HepG2 (cell line): ENCODE measurements around the gene PLVAP. TPM values are rescaled to one million over a fixed set of nuclear protein-coding genes. Genes with fewer than 3 reads are reported as not detected.
A peak's percentile ranks its signal among the peaks of the same experiment; 100 is the strongest.

Experiments used
- EED ChIP-seq: sonication (generic); formaldehyde crosslinking; IDR thresholded peaks from 2 replicates; pipeline ENCODE4 v1.5.0; 2020; ENCODE audit warnings: mild to moderate bottlenecking, missing genetic modification reagents
- FLYWCH1 ChIP-seq: sonication (generic); formaldehyde crosslinking; IDR thresholded peaks from 2 replicates; pipeline ENCODE4 v1.8.1; 2023; ENCODE audit warnings: mild to moderate bottlenecking, missing genetic modification reagents
- IRF9 ChIP-seq: sonication (generic); formaldehyde crosslinking; IDR thresholded peaks from 2 replicates; pipeline ENCODE4 v1.8.0; 2022; ENCODE audit warnings: missing genetic modification reagents, mild to moderate bottlenecking, borderline replicate concordance
- ISX ChIP-seq: sonication (generic); formaldehyde crosslinking; conservative IDR thresholded peaks from 2 replicates; pipeline ENCODE4 v1.5.0; 2020; ENCODE audit warnings: missing genetic modification reagents
- MXI1 ChIP-seq: IDR thresholded peaks from 3 replicates; pipeline ENCODE4 v1.6.1; 2012; ENCODE audit warnings: low read depth, low read length, inconsistent platforms, borderline replicate concordance
- PATZ1 ChIP-seq: sonication (generic); formaldehyde crosslinking; IDR thresholded peaks from 2 replicates; pipeline ENCODE4 v1.4.0; 2020; ENCODE audit warnings: missing genetic modification reagents
- RNF2 ChIP-seq: fragments of 450-650 bp; conservative IDR thresholded peaks from 2 replicates; pipeline ENCODE4 v1.6.1; 2016; ENCODE audit warnings: low read depth
- ZBTB49 ChIP-seq: sonication (generic); formaldehyde crosslinking; IDR thresholded peaks from 2 replicates; pipeline ENCODE4 v1.4.0; 2020; ENCODE audit warnings: missing genetic modification reagents, borderline replicate concordance
- ZEB1 ChIP-seq: IDR thresholded peaks from 2 replicates; pipeline ENCODE4 v1.6.1; 2012; ENCODE audit warnings: mild to moderate bottlenecking, low read depth, inconsistent platforms; ENCODE audit not compliant: insufficient replicate concordance
- ZFP37 ChIP-seq: sonication (generic); formaldehyde crosslinking; IDR thresholded peaks from 2 replicates; pipeline ENCODE4 v1.4.0; 2020; ENCODE audit warnings: missing genetic modification reagents, borderline replicate concordance
- ZFYVE20 ChIP-seq: sonication (generic); formaldehyde crosslinking; IDR thresholded peaks from 2 replicates; pipeline ENCODE4 v1.8.0; 2023; ENCODE audit warnings: low read depth, mild to moderate bottlenecking, moderate library complexity, missing genetic modification reagents, borderline replicate concordance
- ZMYM4 ChIP-seq: sonication (generic); formaldehyde crosslinking; IDR thresholded peaks from 2 replicates; pipeline ENCODE4 v1.8.1; 2023; ENCODE audit warnings: mild to moderate bottlenecking, missing genetic modification reagents
- ZNF296 ChIP-seq: sonication (generic); formaldehyde crosslinking; conservative IDR thresholded peaks from 2 replicates; pipeline ENCODE4 v1.5.0; 2020; ENCODE audit warnings: mild to moderate bottlenecking, missing genetic modification reagents
- ZNF318 ChIP-seq: sonication (generic); formaldehyde crosslinking; IDR thresholded peaks from 2 replicates; pipeline ENCODE4 v1.4.0; 2020; ENCODE audit warnings: mild to moderate bottlenecking, missing genetic modification reagents
- polyA plus RNA-seq, 8 experiments: library from polyadenylated mRNA; depleted of rRNA in 3 of 8; stranded (reverse) in 7 of 8; unstranded in 1 of 8; fragments of >200 nt; fragmentation: Illumina TruSeq in 4 of 8; extraction: Trizol in 4 of 8; gene quantifications; 2 replicates each; pipeline versions ENCODE4 v1.2.1 to v1.2.3, GENCODE V29; 2011 to 2016; ENCODE audit warnings: low read depth in 4 of 8, missing spikeins in 1 of 8, mixed read lengths in 1 of 8; ENCODE audit not compliant: insufficient read depth in 1 of 8
- total RNA-seq, 5 experiments: library from RNA; depleted of rRNA; stranded (reverse); fragments of >200 nt; fragmentation: Illumina TruSeq; extraction: Trizol; gene quantifications; 2 replicates each; pipeline ENCODE4 v1.2.3, GENCODE V29; 2016; ENCODE audit warnings: low read depth in 1 of 5

Gene PLVAP
- total and polyA plus RNA-seq, 2 of the 13 experiments (the other 11 are each of a cell fraction or from before 2014, with no cell fraction given), result 0.26 TPM; not detected in 1

- no peak; the same call in 1 of the 2 replicates for TF ChIP-seq ZNF318 (CRISPR knock-in tag)
- 0 out of 2 replicates have a peak, but pooled peaks have one; percentile 12 for TF ChIP-seq ZMYM4
- TF ChIP-seq MXI1, result peak; percentile 62; the same call in 2 of the 3 replicates
- no peak for TF ChIP-seq ZNF296 (CRISPR knock-in tag)
- TF ChIP-seq ZBTB49 (CRISPR knock-in tag), result no peak
- TF ChIP-seq ZEB1, result peak; percentile 44
- TF ChIP-seq IRF9, result peak; percentile 43; the same call in 1 of the 2 replicates
- TF ChIP-seq EED, result 0 out of 2 replicates have a peak, but pooled peaks have one; percentile 52
- no peak for TF ChIP-seq FLYWCH1 (CRISPR knock-in tag)
- TF ChIP-seq ISX (CRISPR knock-in tag), result no peak
- peak; percentile 66 for TF ChIP-seq PATZ1
- TF ChIP-seq ZFP37, result 0 out of 2 replicates have a peak, but pooled peaks have one; percentile 35
- no peak for TF ChIP-seq ZFYVE20 (CRISPR knock-in tag)
- TF ChIP-seq RNF2, result peak; percentile 77
Measured at GRCh38 chr19:17336872-17337674, 40.1 kb downstream of the PLVAP start, which contains the start of gene GTPBP3 (continued).
